ENCODE measurements around the gene BCL2A1. TPM values are rescaled to one million over a fixed set of nuclear protein-coding genes. Genes with fewer than 3 reads are reported as not detected.

The BCL2A1 gene
- total RNA-seq, 2 donors from 2014 or later: 16.5 TPM; not detected in 1

DNA sequence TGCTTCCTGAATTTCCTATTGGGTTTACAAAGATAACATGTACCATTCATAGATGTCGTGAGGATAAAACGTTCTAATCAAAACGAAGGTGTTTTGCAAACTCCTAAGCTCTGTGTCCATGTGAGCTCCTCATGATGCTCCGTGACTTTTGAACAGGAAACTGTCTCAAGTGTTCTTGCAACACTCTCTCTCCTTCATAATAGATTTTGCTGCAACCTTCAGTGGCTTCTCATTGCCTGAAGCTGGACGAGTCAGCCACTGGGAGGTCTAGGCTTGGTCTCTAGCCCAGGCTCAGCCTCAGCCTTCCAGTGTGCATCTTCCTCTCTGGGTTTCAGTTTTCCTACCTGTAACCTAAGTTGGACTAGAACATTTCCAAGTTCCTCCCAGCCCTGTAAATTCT, 18.7 kb upstream of the BCL2A1 start:
- intact Hi-C loops (cut with DNase I): no loop called here
- Histone ChIP-seq H3K36me3 (replicated peaks in 1 of 2; ENCODE audit: insufficient read depth in 1 of 2, low read depth in 2 of 2) (no peaks in the 10 kb centered on the region), H3K4me1 (no peaks in the 10 kb centered on the region), H3K9me3 (no peaks in the 10 kb centered on the region), H3K27me3 (no peaks in the 10 kb centered on the region), H3K4me3 (no peak overlapping the region), H3K27ac (no peak overlapping the region)
- no peak for ATAC-seq
- 29 to 39% methylated on average over 5 of the region's 5 CpGs for WGBS, 2 donors
- no peak for TF ChIP-seq POLR2A (IDR thresholded peaks at IDR 0.05)
- TF ChIP-seq, protein P1, sequence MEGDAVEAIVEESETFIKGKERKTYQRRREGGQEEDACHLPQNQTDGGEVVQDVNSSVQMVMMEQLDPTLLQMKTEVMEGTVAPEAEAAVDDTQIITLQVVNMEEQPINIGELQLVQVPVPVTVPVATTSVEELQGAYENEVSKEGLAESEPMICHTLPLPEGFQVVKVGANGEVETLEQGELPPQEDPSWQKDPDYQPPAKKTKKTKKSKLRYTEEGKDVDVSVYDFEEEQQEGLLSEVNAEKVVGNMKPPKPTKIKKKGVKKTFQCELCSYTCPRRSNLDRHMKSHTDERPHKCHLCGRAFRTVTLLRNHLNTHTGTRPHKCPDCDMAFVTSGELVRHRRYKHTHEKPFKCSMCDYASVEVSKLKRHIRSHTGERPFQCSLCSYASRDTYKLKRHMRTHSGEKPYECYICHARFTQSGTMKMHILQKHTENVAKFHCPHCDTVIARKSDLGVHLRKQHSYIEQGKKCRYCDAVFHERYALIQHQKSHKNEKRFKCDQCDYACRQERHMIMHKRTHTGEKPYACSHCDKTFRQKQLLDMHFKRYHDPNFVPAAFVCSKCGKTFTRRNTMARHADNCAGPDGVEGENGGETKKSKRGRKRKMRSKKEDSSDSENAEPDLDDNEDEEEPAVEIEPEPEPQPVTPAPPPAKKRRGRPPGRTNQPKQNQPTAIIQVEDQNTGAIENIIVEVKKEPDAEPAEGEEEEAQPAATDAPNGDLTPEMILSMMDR (IDR thresholded peaks at IDR 0.05): no peak
- DNase-seq: peak in 1 of 4 donors; percentile 19

DNA sequence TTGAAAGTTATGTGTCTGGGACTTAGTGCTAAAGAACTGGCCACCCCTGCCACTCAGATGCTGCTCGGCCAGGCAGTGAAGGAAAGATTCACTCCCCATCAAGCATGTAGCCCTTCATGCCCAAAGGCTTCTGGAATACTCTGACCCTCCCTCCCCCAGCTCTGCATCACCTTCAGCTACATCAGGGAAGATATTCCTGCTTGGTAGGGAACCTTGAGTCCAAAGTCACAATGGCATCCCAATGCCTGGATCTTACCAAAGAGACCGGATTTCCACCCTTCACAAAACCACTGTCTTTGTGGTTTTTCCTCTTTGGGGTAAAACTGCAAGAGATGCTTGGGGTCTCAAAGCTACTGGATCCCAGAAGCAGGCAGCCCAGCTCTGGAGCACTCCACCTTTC, 18.2 kb upstream of the BCL2A1 start:
- no peaks in the 10 kb centered on the region for H3K9me3 ChIP-seq
- 46 to 77% methylated on average over 2 of the region's 2 CpGs for WGBS, 2 donors
- no peaks in the 10 kb centered on the region for H3K27me3 ChIP-seq
- ATAC-seq (no peak), DNase-seq (no peak)
- H3K4me1 ChIP-seq: no peaks in the 10 kb centered on the region
- intact Hi-C loops (cut with DNase I): no loop called here
- no peak overlapping the region for H3K27ac ChIP-seq
- TF ChIP-seq, protein P1 (IDR thresholded peaks at IDR 0.05): no peak
- no peak for TF ChIP-seq POLR2A (IDR thresholded peaks at IDR 0.05)
- H3K4me3 ChIP-seq: no peak overlapping the region
- no peaks in the 10 kb centered on the region for H3K36me3 ChIP-seq (replicated peaks in 1 of 2; ENCODE audit: insufficient read depth in 1 of 2, low read depth in 2 of 2)

DNA sequence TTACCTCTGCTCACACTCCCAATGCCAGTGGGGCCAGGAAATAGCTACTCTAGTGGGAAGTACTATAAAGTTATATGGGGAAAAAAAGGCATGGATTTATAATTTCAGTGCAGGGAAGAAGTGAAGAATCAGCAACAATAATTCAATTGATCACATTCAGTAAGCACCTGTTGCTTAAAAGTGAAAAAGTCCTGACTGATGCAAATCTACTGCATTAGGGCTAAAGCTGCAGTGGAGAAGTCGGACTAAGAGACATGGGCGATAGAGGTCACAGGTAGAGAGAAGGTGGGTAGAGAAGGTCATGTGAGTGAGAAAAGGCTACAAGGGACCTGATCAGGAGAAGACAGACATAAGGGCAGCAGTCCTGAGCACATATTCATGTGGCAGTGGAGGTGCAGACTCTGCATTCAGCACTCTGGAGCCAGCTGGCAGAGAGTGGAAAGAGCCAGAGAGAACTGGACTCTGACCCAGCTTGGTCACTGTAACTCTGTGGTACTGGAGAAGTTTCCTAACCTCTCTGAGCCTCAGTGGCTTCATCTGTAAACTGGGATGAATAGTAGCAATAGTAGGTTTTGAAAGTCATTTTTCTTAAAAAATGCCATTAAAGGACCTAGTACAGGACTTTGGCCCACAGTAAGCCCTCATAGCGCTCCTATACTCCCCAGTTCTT, 17.6 kb upstream of the BCL2A1 start:
- H3K27ac ChIP-seq: no peak overlapping the region
- H3K27me3 ChIP-seq: no peaks in the 10 kb centered on the region
- no peak for ATAC-seq
- H3K4me1 ChIP-seq: no peaks in the 10 kb centered on the region
- H3K9me3 ChIP-seq: no peaks in the 10 kb centered on the region
- WGBS, 2 donors: 77 to 94% methylated on average over 3 of the region's 3 CpGs
- no peaks in the 10 kb centered on the region for H3K36me3 ChIP-seq (replicated peaks in 1 of 2; ENCODE audit: insufficient read depth in 1 of 2, low read depth in 2 of 2)
- DNase-seq: no peak
- TF ChIP-seq, protein P1 (IDR thresholded peaks at IDR 0.05): no peak
- TF ChIP-seq POLR2A (IDR thresholded peaks at IDR 0.05): no peak
- H3K4me3 ChIP-seq: no peak overlapping the region
- intact Hi-C loops (cut with DNase I): no loop called here

DNA sequence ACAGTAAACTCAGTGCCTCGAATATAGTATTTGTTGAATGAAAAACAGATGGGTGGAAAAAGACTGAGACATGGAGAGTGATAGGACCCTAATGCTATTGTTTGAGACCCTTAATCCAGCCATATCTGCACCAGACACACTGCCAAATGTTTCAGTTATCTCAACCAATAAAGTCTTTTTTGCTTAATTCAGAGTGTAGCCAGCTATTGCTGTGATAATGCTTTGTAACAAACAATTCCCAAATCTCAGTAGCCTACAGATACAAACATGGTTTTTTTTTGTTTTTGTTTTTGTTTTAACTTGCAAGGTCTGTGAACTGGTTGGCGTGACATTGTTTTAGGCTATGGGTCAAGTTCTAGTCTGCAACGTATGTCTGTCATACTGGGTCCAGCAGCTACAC, 17.0 kb upstream of the BCL2A1 start:
- TF ChIP-seq, protein P1 (IDR thresholded peaks at IDR 0.05): no peak
- no peak for TF ChIP-seq POLR2A (IDR thresholded peaks at IDR 0.05)
- Histone ChIP-seq H3K4me3 (no peak overlapping the region), H3K9me3 (no peaks in the 10 kb centered on the region), H3K27ac (no peak overlapping the region), H3K36me3 (replicated peaks in 1 of 2; ENCODE audit: insufficient read depth in 1 of 2, low read depth in 2 of 2) (no peaks in the 10 kb centered on the region), H3K4me1 (no peaks in the 10 kb centered on the region), H3K27me3 (no peaks in the 10 kb centered on the region)
- ATAC-seq (no peak), DNase-seq (no peak)
- 76 to 81% methylated on average over 3 of the region's 3 CpGs for WGBS, 2 donors
- intact Hi-C loops (cut with DNase I): no loop called here

DNA sequence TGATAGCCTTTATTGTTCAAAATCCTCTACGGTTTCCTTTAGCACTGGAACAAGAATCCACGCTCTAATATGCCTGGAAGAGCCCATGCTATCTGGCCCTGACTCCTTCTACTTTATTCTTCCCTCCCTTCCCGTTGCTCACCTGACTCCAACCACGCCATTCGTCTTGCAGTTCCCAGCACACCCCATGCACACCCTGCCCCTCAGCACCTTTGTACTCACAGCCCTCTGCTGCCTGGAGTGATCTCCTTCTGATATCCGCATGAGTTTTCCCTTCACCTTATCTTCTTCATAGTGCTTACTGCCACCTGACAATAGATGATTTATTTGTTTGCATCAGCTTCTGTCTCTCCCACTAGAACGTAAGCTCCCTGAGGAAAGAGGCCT, 16.6 kb upstream of the BCL2A1 start:
- no peaks in the 10 kb centered on the region for H3K36me3 ChIP-seq (replicated peaks in 1 of 2; ENCODE audit: insufficient read depth in 1 of 2, low read depth in 2 of 2)

More for the DNA sequence above, 16.6 kb upstream of the BCL2A1 start:
- Histone ChIP-seq H3K9me3 (no peaks in the 10 kb centered on the region), H3K27ac (no peak overlapping the region), H3K27me3 (no peaks in the 10 kb centered on the region), H3K4me3 (no peak overlapping the region), H3K4me1 (no peaks in the 10 kb centered on the region)
- ATAC-seq (no peak), DNase-seq (no peak)
- intact Hi-C loops (cut with DNase I): no loop called here
- WGBS, 2 donors: 70 to 71% methylated on average over 7 of the region's 7 CpGs
- TF ChIP-seq, protein P1 (IDR thresholded peaks at IDR 0.05): no peak
- no peak for TF ChIP-seq POLR2A (IDR thresholded peaks at IDR 0.05)
